ENCODE data around the gene ZSCAN5A.
"Not testable (repeated sequence)": the region's sequence is repeated elsewhere in the genome, so short reads cannot be mapped to it uniquely, and the experiment has no call there.

Gene ZSCAN5A

DNA sequence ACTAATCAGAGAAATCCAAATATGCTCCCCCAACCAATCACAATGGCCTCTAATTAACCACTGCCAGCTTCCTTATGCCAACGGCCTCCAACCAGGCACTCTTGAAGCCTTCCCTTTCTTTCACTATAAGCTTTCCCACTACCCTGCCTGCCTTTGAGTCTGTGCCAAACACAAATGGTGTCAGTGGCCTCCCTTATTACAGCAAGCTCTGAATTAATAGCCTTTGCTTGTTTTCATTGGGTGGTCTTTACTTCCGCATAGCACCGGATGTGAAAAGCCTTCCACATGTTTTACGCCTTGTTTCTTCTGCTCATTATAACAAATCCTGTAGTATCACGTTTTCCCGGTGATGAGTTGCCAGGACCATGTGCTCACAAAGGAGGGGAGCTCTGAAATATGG is 43.5 kb downstream of the ZSCAN5A start:
- DNase-seq (ENCODE audit: insufficient read length, low spot score) (no peak), FAIRE-seq (no peak)
- TF ChIP-seq, protein P1, sequence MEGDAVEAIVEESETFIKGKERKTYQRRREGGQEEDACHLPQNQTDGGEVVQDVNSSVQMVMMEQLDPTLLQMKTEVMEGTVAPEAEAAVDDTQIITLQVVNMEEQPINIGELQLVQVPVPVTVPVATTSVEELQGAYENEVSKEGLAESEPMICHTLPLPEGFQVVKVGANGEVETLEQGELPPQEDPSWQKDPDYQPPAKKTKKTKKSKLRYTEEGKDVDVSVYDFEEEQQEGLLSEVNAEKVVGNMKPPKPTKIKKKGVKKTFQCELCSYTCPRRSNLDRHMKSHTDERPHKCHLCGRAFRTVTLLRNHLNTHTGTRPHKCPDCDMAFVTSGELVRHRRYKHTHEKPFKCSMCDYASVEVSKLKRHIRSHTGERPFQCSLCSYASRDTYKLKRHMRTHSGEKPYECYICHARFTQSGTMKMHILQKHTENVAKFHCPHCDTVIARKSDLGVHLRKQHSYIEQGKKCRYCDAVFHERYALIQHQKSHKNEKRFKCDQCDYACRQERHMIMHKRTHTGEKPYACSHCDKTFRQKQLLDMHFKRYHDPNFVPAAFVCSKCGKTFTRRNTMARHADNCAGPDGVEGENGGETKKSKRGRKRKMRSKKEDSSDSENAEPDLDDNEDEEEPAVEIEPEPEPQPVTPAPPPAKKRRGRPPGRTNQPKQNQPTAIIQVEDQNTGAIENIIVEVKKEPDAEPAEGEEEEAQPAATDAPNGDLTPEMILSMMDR (IDR thresholded peaks at IDR 0.05; ENCODE audit: insufficient read depth, missing control alignments), result no peak

DNA sequence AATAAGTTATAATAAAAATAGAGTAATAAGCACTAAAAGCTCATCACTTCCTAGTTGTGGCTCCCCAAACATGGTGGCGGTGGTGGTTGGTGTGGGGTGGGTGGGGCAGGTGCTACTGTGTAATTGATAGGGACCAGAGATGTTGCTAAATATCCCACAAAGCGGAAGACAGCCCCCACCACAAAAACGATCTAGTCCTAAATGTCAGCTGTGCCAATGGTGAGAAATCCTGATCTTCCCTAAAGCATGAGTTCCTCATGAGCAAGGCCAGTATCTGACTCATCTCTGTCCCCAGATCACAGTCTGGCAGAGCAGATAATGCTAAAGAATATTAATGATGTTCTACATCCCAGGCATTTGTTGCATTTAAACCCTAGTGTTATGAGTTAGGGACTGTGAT is 44.0 kb downstream of the ZSCAN5A start:
- DNase-seq (ENCODE audit: insufficient read length, low spot score), result no peak
- TF ChIP-seq, protein P1 (IDR thresholded peaks at IDR 0.05; ENCODE audit: insufficient read depth, missing control alignments), result no peak
- FAIRE-seq, result no peak

DNA sequence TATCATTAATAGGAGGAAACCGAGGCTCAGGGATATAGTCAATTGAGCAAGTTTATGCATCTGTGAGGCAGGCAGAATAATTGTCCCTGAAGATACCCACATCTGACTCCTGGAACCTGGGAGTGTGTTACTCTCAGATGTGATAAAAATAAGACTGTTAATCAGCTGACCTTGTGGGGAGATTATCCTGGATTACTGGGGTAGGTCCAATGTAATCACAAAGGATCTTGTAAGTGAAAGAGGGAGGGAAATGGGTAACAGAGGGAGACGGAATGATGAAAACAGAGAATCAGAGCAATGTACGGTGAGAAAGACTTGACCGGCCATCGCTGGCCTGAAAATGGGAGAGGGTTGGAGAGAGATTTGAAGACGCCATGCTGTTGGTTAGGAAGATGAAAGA is 45.3 kb downstream of the ZSCAN5A start:
- FAIRE-seq (peak; percentile 93), DNase-seq (ENCODE audit: insufficient read length, low spot score) (peak; percentile 61)
- TF ChIP-seq, protein P1 (IDR thresholded peaks at IDR 0.05; ENCODE audit: insufficient read depth, missing control alignments), result no peak

DNA sequence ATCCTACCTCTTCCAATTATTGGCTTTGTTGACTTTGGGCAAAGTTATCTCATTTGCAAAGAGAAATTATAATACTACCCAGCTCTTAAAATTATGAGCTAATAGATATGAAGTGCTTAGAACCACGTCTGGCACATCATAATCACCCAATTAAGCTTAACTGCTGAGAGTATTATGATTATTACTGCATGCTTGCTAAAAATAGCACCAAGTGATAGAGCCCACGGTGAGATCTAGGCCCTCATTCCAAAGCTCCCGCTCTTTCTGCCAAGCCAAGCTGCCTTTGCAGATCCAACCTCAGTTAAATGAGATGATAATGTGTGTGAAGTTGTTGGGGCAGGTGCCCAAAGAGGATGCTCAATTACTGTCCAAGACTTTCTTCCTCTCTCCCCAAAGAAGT is 48.6 kb downstream of the ZSCAN5A start:
- FAIRE-seq (peak; percentile 82), DNase-seq (ENCODE audit: insufficient read length, low spot score) (no peak)
- TF ChIP-seq, protein P1 (IDR thresholded peaks at IDR 0.05; ENCODE audit: insufficient read depth, missing control alignments), result no peak

DNA sequence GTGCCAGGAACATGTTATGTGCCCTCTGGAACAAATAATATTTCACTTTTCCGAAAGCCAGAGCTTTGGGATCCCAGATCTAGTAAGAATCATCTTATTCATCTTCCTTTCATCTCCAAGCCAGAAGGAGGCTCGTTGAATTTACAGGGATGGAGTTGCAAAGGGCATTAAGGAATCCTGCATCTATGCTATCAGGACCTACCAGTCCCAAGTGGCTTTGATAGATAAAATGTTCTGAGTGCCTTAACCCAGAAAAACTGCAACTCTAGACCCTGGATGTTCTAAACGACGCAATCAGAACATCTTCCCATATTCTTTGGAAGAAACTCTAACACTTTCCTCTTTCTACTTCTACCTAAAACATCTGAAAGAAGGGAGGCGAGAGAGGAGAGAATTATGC is 51.3 kb downstream of the ZSCAN5A start:
- TF ChIP-seq, protein P1 (IDR thresholded peaks at IDR 0.05; ENCODE audit: insufficient read depth, missing control alignments), result no peak
- FAIRE-seq (no peak), DNase-seq (ENCODE audit: insufficient read length, low spot score) (no peak)

DNA sequence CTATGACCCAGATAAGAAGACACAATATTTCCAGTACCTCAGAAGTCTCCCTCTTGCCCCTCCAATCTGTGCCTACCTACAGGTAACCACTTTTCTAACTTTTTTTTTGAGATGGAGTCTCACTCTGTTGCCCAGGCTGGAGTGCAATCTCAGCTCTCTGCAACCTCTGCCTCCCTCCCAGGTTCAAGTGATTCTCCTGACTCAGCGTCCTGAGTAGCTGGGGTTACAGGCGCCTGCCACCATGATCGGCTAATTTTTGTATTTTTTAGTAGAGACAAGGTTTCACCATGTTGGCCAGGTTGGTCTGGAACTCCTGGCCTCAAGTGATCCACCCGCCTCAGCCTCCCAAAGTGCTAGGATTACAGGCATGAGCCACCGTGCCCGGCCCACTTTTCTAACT is 52.7 kb downstream of the ZSCAN5A start:
- DNase-seq (ENCODE audit: insufficient read length, low spot score); FAIRE-seq: not testable (repeated sequence)

DNA sequence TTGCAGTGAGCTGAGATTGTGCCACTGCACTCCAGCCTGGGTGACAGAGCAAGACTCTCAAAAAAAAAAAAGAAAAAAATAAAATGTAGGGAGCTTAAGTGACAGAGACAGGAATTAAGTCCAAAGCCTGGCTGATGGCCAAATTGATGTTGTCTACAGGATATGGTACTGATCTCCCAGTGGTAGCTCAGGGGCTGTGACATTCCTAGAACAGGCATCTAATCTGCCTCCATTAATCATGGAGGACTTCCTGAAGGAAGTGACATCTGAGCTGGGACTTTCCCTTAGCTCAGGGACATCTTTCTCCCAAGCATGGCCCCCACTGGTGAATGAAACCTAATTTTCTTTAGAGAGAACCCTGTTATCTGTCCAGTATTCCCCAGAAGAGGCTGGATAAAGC is 53.5 kb downstream of the ZSCAN5A start:
- FAIRE-seq (no peak), DNase-seq (ENCODE audit: insufficient read length, low spot score) (no peak)
- TF ChIP-seq, protein P1 (IDR thresholded peaks at IDR 0.05; ENCODE audit: insufficient read depth, missing control alignments), result no peak

DNA sequence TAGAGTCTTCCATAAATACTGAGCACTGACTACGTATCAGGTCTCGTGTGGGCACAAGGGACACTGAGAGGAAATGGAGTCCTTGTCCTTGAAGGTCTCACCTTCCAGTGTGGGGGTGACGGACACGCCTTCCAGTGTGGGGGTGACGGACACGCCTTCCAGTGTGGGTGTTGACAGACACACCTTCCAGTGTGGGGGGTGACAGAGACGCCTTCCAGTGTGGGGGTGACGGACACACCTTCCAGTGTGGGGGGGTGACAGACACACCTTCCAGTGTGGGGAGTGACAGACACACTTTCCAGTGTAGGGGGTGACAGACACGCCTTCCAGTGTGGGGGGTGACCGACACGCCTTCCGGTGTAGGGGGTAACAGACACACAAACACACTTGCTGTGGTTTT is 56.4 kb downstream of the ZSCAN5A start:
- TF ChIP-seq, protein P1 (IDR thresholded peaks at IDR 0.05; ENCODE audit: insufficient read depth, missing control alignments), result no peak
- DNase-seq (ENCODE audit: insufficient read length, low spot score) (no peak), FAIRE-seq (no peak)
